Measurements from ENCODE around the gene ABCA13.

Gene ABCA13

DNA sequence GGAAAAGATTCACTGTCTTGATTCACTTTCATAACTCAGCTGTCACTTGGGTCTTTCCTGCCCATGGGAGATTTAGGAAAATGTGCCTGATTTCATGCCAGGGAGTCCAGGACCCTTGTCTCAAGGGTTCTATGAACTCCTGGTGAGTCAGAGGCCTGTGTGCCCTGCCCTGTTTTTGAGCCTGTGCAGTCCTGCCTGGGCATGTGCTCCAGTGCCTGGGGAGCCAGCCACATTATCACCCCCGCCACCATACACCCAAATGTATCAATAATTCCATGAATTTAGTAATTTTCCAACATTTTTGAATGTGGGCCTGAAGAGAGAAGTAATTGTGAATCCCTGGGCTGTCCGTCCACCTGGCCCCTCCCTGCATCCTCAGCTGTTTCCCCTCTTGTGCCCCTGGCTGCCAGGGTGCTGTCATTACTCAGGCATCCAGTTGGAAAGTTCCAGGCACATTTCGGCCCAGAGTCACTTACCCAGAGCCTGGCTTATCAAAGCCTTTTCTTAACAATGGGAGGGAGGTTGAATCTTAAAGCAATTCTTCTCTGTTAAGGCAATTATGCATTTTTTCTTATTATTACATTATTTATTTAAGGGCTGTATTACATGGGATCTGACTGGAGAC lies 465.2 kb downstream of the ABCA13 start:
- no peak overlapping the region for H3K4me3 ChIP-seq (ENCODE audit: low read length)
- TF ChIP-seq, protein P1, sequence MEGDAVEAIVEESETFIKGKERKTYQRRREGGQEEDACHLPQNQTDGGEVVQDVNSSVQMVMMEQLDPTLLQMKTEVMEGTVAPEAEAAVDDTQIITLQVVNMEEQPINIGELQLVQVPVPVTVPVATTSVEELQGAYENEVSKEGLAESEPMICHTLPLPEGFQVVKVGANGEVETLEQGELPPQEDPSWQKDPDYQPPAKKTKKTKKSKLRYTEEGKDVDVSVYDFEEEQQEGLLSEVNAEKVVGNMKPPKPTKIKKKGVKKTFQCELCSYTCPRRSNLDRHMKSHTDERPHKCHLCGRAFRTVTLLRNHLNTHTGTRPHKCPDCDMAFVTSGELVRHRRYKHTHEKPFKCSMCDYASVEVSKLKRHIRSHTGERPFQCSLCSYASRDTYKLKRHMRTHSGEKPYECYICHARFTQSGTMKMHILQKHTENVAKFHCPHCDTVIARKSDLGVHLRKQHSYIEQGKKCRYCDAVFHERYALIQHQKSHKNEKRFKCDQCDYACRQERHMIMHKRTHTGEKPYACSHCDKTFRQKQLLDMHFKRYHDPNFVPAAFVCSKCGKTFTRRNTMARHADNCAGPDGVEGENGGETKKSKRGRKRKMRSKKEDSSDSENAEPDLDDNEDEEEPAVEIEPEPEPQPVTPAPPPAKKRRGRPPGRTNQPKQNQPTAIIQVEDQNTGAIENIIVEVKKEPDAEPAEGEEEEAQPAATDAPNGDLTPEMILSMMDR (conservative IDR thresholded peaks at IDR 0.05; ENCODE audit: low read length), result no peak
- DNase-seq (ENCODE audit: low read depth), result no peak

DNA sequence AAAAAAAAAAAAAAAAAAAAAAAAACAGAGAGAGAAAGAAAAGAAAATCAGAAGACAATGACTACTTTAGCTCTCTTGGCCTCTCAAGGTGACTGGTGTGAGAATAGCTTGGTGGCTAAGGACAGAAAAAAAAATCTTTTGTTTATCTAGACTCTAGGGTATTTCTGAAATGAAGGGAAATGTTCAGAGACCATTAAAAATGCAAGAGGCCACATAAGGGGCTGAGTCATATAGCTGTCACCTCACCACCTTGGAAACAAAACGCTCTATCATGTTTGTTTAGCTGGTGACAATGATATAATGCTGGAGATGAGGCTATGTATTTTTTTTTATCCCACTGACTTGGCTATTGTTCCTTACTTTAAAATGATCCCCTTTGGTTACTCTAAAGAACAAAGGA lies 466.1 kb downstream of the ABCA13 start:
- no peak overlapping the region for H3K4me3 ChIP-seq (ENCODE audit: low read length)
- TF ChIP-seq, protein P1 (conservative IDR thresholded peaks at IDR 0.05; ENCODE audit: low read length), result no peak
- no peak for DNase-seq (ENCODE audit: low read depth)

DNA sequence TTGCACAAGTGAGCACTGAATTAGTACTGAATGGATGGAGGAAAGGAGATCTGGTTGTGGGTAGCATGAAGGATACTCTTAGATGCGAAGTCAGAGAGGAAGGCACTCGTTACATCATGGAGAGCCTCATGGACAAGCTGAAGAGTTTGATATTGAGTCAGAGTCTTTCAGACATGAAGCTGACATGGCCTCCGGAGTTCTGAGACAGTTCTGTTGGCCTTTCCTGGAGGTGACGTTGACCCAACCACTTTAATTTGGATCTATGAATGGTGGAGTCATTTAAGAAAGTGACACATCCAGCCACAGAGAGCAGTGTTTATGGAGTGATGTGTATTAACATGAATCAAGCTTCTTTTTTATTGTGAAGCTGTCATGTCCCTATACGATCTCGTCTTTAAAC lies 466.8 kb downstream of the ABCA13 start:
- DNase-seq (ENCODE audit: low read depth), result no peak
- TF ChIP-seq, protein P1 (conservative IDR thresholded peaks at IDR 0.05; ENCODE audit: low read length), result no peak
- H3K4me3 ChIP-seq (ENCODE audit: low read length), result no peak overlapping the region

DNA sequence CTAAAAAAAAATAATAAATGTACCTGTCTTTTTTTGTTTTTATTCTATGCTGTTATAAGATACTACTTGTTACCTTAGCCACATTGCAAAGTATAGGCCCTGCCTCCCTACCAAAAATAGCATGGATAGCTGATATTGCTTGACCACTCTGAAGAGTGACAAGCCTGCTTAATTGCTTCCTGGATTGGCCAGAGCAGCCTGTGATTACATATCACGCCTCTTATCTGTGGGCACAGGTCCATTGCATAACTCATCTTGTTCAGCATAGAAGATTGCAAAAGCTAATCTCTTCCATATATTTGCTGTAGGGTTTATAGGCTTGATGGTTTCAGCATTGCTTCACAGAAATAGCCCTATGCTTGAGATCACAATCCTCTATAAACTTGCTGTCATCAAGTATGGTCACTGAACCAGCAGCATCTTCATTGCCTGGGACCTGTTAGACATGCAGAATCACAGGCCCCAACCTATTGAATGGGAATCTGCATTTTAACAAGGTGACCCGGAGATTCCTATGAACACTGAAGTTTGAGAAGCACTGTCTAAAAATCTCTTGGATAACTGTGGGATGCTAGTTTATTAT lies 472.3 kb downstream of the ABCA13 start:
- no peak overlapping the region for H3K4me3 ChIP-seq (ENCODE audit: low read length)
- DNase-seq (ENCODE audit: low read depth), result no peak
- TF ChIP-seq, protein P1 (conservative IDR thresholded peaks at IDR 0.05; ENCODE audit: low read length), result no peak

DNA sequence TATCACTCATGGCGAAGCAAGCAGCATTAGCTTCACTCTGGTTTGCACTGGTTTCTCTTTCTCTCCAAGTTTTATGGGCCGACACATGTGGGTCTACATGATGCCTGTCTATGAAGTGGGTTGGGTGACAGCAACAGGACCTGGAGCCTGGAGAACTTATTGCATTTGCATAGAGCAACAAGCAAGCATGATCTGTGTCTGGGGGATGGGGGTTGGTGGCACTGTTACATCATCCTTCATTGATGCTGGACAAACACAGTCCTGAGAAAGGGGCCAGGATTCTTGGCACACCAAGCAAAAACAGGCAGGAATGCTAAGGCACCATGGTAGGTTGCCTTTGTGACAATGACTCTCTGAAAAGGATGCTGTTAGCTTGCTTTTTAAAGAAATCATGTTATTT lies 486.9 kb downstream of the ABCA13 start:
- no peak for DNase-seq (ENCODE audit: low read depth)
- H3K4me3 ChIP-seq (ENCODE audit: low read length), result no peak overlapping the region
- TF ChIP-seq, protein P1 (conservative IDR thresholded peaks at IDR 0.05; ENCODE audit: low read length), result no peak

DNA sequence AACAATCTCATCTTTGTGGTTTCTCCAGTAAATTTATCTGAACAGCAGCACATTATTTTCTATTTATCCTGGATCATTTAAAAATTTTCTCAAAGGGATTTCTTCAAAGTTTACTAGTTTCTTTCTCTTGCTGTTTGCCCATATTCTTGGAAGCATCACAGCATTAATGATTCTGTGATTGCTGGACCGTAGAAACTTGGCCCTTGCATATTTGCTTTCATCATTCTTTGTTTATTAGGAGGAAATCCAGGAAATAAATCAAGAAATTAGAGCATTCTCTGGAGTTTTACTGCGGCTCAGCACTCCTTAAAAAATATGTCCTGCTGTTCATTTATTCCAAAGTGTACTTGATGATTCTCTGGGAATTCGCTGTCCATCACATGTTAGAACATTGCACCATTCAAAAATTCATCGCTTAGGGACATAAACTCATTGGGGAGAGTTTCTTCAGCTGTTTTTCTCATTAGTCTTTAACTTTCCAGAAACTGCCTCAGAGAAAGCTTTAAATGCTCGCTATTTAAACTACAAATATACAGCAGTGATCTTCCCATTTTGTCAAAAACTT lies 489.1 kb downstream of the ABCA13 start:
- TF ChIP-seq, protein P1 (conservative IDR thresholded peaks at IDR 0.05; ENCODE audit: low read length), result no peak
- H3K4me3 ChIP-seq (ENCODE audit: low read length), result no peak overlapping the region
- no peak for DNase-seq (ENCODE audit: low read depth)

DNA sequence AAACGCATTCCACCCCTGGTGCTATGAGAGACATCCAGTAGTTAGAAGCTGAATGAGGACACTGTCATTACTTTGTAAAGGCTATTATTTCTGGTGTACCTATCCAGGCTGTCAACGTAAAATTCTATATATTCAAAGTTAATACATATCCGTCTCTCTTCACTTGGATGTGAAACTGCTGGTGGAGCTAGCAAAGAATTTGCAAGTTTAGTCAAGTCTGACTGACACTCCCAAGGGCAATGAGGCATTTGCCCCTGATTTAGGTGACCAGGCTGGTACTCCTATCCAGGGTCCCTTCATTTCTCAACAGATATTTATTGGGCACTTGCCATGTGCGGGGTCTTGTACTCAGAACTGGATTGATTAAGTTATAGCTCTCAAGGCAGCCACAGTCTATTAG lies 493.0 kb downstream of the ABCA13 start:
- no peak for DNase-seq (ENCODE audit: low read depth)
- TF ChIP-seq, protein P1 (conservative IDR thresholded peaks at IDR 0.05; ENCODE audit: low read length), result no peak
- no peak overlapping the region for H3K4me3 ChIP-seq (ENCODE audit: low read length)
